Measurements from ENCODE around the gene PGAM5.

PGAM5 gene

GRCh38 chr12:132710405-132711079, at the start of gene PGAM5:
Gene PGAM5 (plus strand): TSS chr12:132710842. CDS start chr12:132710877, 35 bp downstream.
- DNase-seq: peak; percentile 86 to 94

GRCh38 chr12:132660996-132661395, 49.6 kb upstream of the PGAM5 start:
- no peak for DNase-seq

GRCh38 chr12:132661972-132662371, 48.7 kb upstream of the PGAM5 start:
- DNase-seq: no peak

- DNase-seq: no peak
Measured at GRCh38 chr12:132662901-132663755, 47.5 kb upstream of the PGAM5 start.

- no peak for DNase-seq
Measured at GRCh38 chr12:132664206-132665148, 46.2 kb upstream of the PGAM5 start.

- no peak for DNase-seq
Measured at GRCh38 chr12:132665149-132665491, 45.5 kb upstream of the PGAM5 start.

GRCh38 chr12:132665794-132666193, 44.8 kb upstream of the PGAM5 start:
- no peak for DNase-seq

GRCh38 chr12:132668191-132669088, 42.2 kb upstream of the PGAM5 start:
- DNase-seq: no peak

GRCh38 chr12:132669166-132669879, 41.3 kb upstream of the PGAM5 start:
- no peak for DNase-seq

GRCh38 chr12:132672116-132672515, 38.5 kb upstream of the PGAM5 start:
- DNase-seq: no peak

- DNase-seq: no peak
Measured at GRCh38 chr12:132672678-132673077, 38.0 kb upstream of the PGAM5 start.

GRCh38 chr12:132673288-132674179, 37.1 kb upstream of the PGAM5 start:
- DNase-seq: no peak

- DNase-seq: no peak
Measured at GRCh38 chr12:132674561-132674960, 36.1 kb upstream of the PGAM5 start.

GRCh38 chr12:132675757-132676432, 34.7 kb upstream of the PGAM5 start:
- DNase-seq: no peak

GRCh38 chr12:132677492-132677891, 33.1 kb upstream of the PGAM5 start:
- no peak for DNase-seq

- DNase-seq: no peak
Measured at GRCh38 chr12:132685400-132685799, 25.2 kb upstream of the PGAM5 start.

GRCh38 chr12:132686825-132687210, 23.8 kb upstream of the PGAM5 start:
- DNase-seq: peak; percentile 2 to 30

- peak; percentile 90 to 97 for DNase-seq
Measured at GRCh38 chr12:132687211-132688164, 23.2 kb upstream of the PGAM5 start, which contains the start of the genes POLE and PXMP2. Gene POLE (minus strand): TSS chr12:132687342. CDS start chr12:132687315, 27 bp downstream. Gene PXMP2 (plus strand): TSS chr12:132687587. CDS start chr12:132687671, 84 bp downstream.
